KMS-11 (cell line): ENCODE data around the gene RADX.
"Not testable (repeated sequence)": the region's sequence is repeated elsewhere in the genome, so short reads cannot be mapped to it uniquely, and the experiment has no call there.

ENCODE experiments used
- H2AFZ ChIP-seq: fragments of 200-600 bp; sonication (generic); 2 replicates; pipeline ENCODE4 v1.6.1; 2016; ENCODE audit warnings: antibody characterized with exemption, mixed run types, low read depth
- H3K27ac ChIP-seq: fragments of 200-600 bp; sonication (generic); 2 replicates; pipeline ENCODE4 v1.6.1; 2016; ENCODE audit warnings: mild to moderate bottlenecking, mixed run types
- H3K27me3 ChIP-seq: fragments of 200-600 bp; sonication (generic); 2 replicates; pipeline ENCODE4 v1.6.1; 2017; ENCODE audit warnings: mild to moderate bottlenecking, low read depth, mixed run types, moderate library complexity; ENCODE audit not compliant: insufficient read depth
- H3K36me3 ChIP-seq: fragments of 200-600 bp; sonication (generic); 2 replicates; pipeline ENCODE4 v1.6.1; 2017; ENCODE audit warnings: mild to moderate bottlenecking, mixed run types; ENCODE audit not compliant: insufficient read depth
- H3K4me1 ChIP-seq: fragments of 200-600 bp; sonication (generic); 2 replicates; pipeline ENCODE4 v1.6.1; 2016; ENCODE audit warnings: mild to moderate bottlenecking, low read depth, mixed run types; ENCODE audit not compliant: poor library complexity, severe bottlenecking
- H3K4me2 ChIP-seq: fragments of 200-600 bp; sonication (generic); 2 replicates; pipeline ENCODE4 v1.7.0; 2016; ENCODE audit warnings: mild to moderate bottlenecking, mixed run types
- H3K4me3 ChIP-seq: fragments of 200-600 bp; sonication (generic); IDR thresholded peaks from 2 replicates; pipeline ENCODE4 v1.6.1; 2017; ENCODE audit warnings: low read depth, low read length, mixed read lengths; ENCODE audit not compliant: insufficient read depth
- H3K79me2 ChIP-seq: fragments of 200-600 bp; sonication (generic); 2 replicates; pipeline ENCODE4 v1.6.1; 2016; ENCODE audit warnings: low read depth, mixed run types; ENCODE audit not compliant: insufficient read depth
- H3K9ac ChIP-seq: fragments of 200-600 bp; sonication (generic); 2 replicates; pipeline ENCODE4 v1.6.1; 2016; ENCODE audit warnings: mild to moderate bottlenecking, mixed run types
- H4K20me1 ChIP-seq: fragments of 200-600 bp; sonication (generic); 2 replicates; pipeline ENCODE4 v1.6.1; 2016; ENCODE audit warnings: mild to moderate bottlenecking, mixed run types; ENCODE audit not compliant: insufficient read depth
- TF ChIP-seq, protein P1 (sequence below): fragments of 200-600 bp; sonication (generic); conservative IDR thresholded peaks from 2 replicates; pipeline ENCODE4 v1.6.1; 2017; ENCODE audit warnings: low read depth, mild to moderate bottlenecking, antibody characterized with exemption, low read length, moderate library complexity, mixed read lengths

RADX gene

DNA sequence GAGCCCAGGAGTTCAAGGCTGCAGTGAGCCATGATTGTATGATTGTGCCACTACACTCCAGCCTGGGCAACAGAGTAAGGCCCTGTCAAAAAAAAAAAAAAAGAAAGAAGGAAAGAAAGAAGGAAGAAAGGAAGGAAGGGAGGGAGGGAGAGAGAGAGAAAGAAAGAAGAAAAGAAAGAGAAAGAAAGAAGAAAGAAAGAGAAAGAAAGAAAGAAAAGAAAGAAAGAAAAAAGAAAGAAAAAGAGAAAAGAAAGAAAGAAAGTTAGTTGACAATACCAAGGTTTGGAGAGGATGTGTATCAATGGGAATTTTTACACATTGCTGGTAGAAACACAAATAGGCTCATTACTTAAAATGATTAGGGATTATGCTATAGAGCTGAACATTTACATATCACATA lies 19.8 kb downstream of the RADX start:
- H3K4me2 ChIP-seq, result no peak overlapping the region
- TF ChIP-seq, protein P1, sequence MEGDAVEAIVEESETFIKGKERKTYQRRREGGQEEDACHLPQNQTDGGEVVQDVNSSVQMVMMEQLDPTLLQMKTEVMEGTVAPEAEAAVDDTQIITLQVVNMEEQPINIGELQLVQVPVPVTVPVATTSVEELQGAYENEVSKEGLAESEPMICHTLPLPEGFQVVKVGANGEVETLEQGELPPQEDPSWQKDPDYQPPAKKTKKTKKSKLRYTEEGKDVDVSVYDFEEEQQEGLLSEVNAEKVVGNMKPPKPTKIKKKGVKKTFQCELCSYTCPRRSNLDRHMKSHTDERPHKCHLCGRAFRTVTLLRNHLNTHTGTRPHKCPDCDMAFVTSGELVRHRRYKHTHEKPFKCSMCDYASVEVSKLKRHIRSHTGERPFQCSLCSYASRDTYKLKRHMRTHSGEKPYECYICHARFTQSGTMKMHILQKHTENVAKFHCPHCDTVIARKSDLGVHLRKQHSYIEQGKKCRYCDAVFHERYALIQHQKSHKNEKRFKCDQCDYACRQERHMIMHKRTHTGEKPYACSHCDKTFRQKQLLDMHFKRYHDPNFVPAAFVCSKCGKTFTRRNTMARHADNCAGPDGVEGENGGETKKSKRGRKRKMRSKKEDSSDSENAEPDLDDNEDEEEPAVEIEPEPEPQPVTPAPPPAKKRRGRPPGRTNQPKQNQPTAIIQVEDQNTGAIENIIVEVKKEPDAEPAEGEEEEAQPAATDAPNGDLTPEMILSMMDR, result no peak
- H3K27me3 ChIP-seq, result no peaks in the 10 kb centered on the region
- H3K27ac ChIP-seq, result no peak overlapping the region
- no peak overlapping the region for H2AFZ ChIP-seq
- no peaks in the 10 kb centered on the region for H4K20me1 ChIP-seq
- no peaks in the 10 kb centered on the region for H3K36me3 ChIP-seq
- no peaks in the 10 kb centered on the region for H3K79me2 ChIP-seq
- no peak overlapping the region for H3K9ac ChIP-seq
- H3K4me1 ChIP-seq, result no peaks in the 10 kb centered on the region
- H3K4me3 ChIP-seq, result no peak overlapping the region

DNA sequence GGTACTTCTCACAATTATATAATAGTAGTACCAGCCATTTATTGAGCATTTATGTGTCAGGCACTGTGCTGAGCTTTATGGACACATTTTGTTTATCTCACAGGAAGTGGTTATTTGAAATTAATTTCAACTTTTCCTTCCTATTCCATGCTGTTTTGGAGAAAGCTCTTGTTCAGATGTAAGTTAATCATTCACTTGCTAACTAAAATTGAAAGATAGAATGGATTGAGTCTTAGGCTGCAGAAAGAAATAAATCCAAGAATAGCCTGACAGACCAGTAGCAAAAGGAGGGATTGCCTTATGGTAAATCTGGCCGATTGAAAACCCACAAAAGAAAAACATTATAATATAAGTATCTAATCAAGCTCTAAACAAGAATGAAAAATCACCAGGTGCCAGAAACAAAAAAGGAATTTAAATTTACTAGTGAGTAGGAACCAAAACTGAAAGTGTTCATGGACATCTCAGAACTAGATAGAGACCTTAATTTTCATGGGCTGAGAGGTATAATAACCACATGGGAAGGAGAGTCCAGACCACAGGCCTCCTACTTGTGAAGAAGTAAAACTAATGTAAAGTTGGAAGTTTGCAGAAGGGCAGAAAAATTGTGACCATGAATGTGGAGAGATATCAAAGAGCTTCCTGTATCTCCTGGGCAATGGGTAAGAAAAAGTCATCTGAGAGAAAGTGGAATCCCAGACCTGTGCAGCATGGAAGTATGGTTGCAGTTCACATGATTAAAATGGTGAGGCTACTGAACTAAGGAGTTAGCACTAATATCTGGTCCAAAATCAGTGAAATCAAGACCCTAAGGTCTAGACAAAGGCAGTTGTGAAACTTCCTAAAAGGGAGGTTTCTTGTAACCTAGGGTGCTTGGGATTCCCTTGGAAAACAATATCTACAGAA lies 38.0 kb downstream of the RADX start:
- no peaks in the 10 kb centered on the region for H4K20me1 ChIP-seq
- peaks cover 17% of the 10 kb centered on the region for H3K4me1 ChIP-seq
- H3K79me2 ChIP-seq, result no peaks in the 10 kb centered on the region
- TF ChIP-seq, protein P1, result no peak
- no peaks in the 10 kb centered on the region for H3K27me3 ChIP-seq
- no peak overlapping the region for H3K9ac ChIP-seq
- H3K4me2 ChIP-seq, result peak overlapping the region; percentile 36
- H3K4me3 ChIP-seq, result no peak overlapping the region
- H3K27ac ChIP-seq, result peak overlapping the region; percentile 18; the same call in 1 of the 2 replicates
- H3K36me3 ChIP-seq, result no peaks in the 10 kb centered on the region
- no peak overlapping the region for H2AFZ ChIP-seq

DNA sequence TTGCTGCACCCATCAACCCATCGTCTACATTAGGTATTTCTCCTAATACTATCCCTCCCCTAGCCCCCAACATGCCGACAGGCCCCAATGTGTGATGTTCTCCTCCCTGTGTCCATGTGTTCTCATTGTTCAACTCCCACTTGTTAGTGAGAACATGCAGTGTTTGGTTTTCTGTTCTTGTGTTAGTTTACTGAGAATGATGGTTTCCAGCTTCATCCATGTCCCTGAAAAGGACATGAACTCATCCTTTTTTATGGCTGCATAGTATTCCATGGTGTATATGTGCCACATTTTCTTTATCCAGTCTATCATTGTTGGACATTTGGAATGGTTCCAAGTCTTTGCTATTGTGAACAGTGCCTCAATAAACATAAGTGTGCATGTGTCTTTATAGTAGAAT lies 41.8 kb downstream of the RADX start:
- H3K4me1 ChIP-seq, result peaks cover 17% of the 10 kb centered on the region
- H3K27ac ChIP-seq, H3K36me3 ChIP-seq, H3K9ac ChIP-seq, H4K20me1 ChIP-seq, H3K27me3 ChIP-seq, H3K4me2 ChIP-seq, H3K79me2 ChIP-seq, H3K4me3 ChIP-seq, H2AFZ ChIP-seq: not testable (repeated sequence)

DNA sequence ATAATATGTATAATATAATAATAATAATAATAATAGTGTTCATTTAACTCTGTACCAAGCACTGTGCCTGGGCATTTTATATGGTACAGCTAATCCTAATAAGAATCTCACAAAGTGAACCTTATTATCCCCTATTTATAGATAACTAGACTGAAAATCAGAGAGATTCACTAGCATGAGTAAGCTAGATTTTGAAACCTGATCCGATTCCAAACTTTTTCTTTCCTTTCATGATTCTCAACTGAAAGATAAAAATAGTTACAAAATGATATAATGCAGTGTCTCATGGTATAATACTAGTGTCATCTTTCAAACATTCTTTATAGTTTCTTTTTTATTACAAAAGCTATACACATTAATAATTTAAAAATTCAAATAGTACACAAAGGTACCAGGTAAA lies 58.9 kb downstream of the RADX start:
- TF ChIP-seq, protein P1, result no peak

DNA sequence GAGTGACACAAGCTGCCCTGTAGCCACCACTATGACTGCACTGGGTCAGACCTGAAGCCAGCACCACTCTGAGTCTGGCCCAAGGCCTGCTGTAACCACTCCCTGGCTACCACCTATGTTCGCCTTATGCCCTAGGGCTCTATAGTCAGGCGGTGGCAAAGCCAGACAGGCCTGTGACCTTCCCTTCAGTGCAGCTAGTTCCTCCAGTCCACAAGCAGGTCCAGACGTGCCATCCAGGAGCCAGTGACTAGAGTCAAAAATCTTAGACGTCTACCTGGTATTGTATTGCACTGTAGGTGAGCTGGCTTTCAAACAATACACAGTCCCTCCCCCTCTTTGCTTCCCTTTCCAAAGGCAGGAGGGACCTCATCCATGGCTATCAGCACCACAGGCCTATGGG lies 60.7 kb downstream of the RADX start:
- no peak overlapping the region for H3K9ac ChIP-seq

More for the DNA sequence above, 58.9 kb downstream of the RADX start:
- H4K20me1 ChIP-seq, result no peaks in the 10 kb centered on the region
- no peak overlapping the region for H3K9ac ChIP-seq
- no peak overlapping the region for H2AFZ ChIP-seq
- H3K27me3 ChIP-seq, result no peaks in the 10 kb centered on the region
- no peak overlapping the region for H3K4me2 ChIP-seq
- H3K79me2 ChIP-seq, result no peaks in the 10 kb centered on the region
- no peak overlapping the region for H3K4me3 ChIP-seq
- H3K36me3 ChIP-seq, result no peaks in the 10 kb centered on the region
- no peaks in the 10 kb centered on the region for H3K4me1 ChIP-seq
- no peak overlapping the region for H3K27ac ChIP-seq

More for the DNA sequence above, 60.7 kb downstream of the RADX start:
- Histone ChIP-seq H3K4me3 (no peak overlapping the region), H3K36me3 (no peaks in the 10 kb centered on the region), H3K27me3 (no peaks in the 10 kb centered on the region), H3K4me1 (no peaks in the 10 kb centered on the region), H3K79me2 (no peaks in the 10 kb centered on the region), H3K4me2 (no peak overlapping the region), H4K20me1 (no peaks in the 10 kb centered on the region), H3K27ac (no peak overlapping the region), H2AFZ (no peak overlapping the region)
- TF ChIP-seq, protein P1, result no peak
